ENCODE results near the gene MAPK10.

GRCh38 chr4:86122404-86122803 is 237.4 kb downstream of the MAPK10 start:
- no peak for TF ChIP-seq POLR2AphosphoS5 (IDR thresholded peaks at IDR 0.05)
- TF ChIP-seq CTCF (IDR thresholded peaks at IDR 0.05), result no peak
